CD4-positive, alpha-beta T cell treated with Interleukin-17A for 4 hours (primary cell): ENCODE data around the gene PTPN14.
"Not testable (repeated sequence)": the region's sequence is repeated elsewhere in the genome, so short reads cannot be mapped to it uniquely, and the experiment has no call there.

ENCODE experiments used
- DNase-seq: peaks from one replicate; pipeline ENCODE4 v3.0.0-alpha.2; 2020; ENCODE audit warnings: mixed read lengths

PTPN14 gene

DNA sequence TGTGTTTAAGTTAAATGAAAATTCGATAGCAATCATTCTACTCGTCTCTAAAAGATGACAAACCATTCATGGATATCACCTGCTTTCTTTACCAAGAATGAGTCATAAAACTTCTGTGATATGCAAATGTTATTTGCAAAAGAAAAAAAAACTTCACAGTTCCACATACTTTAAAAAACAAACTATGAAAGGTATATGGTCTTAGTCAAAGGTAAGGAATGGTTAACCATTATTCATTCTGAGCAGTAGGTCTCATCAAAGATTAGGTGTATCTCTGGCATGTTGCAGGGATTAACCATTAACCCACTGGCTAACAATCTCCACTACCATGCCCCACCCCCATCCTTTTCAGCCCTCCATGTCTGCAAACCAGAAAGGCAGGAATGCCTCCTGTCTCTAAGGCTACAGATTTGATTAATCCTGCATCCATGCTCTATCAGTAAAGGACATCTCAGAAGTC lies 44.4 kb downstream of the PTPN14 start:
- DNase-seq: no peak

DNA sequence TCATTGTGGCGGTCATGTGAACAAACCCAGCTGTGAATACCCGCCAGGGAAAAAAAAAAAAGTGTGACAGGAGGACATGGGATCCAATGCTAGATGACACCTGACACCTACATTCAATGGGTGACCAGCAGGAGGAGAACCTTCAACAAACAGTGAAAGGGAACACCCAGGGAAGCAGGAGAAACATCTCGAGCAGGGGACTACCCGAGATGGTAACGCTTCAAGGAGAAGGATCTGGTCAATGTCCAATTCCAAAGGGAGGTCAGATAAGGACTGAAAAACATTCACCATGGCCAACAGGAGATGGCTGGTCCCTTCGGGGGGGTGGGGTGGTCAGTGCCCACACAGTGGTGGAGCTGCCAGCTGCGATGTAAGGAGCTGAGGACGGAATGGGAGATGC lies 46.3 kb downstream of the PTPN14 start:
- DNase-seq: no peak

DNA sequence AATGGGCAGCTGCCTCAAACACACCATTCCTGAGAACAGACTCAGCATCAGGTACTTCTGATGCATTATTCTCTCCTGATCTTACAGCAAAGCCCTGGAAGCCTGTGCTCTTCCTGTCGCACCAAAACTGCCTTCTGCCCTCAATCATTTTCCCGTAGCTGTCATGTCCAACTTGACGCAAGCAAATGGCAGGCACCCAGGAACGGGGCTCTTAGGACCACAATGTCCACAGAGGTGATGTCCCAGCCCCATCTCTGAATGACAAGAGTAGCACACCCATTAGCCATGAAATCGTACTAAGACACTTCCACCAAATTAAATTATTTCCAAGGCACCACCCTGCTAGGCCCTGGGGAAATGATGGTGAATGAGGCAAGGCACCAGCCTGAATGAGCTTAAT lies 47.1 kb downstream of the PTPN14 start:
- DNase-seq: no peak

DNA sequence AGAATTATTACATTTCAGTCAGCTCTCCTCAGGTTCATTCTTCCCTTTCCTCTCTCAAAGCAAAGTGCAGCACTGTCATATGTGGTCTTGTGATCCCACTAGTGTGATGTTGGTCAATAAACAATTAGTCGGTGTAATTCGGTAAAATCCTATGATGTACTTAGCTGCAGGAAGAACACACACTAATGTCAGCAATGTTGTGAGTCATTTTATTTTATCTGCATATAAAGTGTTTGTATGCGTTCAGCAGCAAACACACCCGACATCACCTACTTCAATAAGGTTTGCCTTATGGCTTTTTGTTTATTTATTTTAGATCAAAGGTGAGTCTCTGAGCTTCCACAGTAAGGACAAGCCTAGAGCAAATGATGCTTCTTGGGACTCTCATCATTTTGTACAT lies 47.8 kb downstream of the PTPN14 start:
- DNase-seq: no peak

DNA sequence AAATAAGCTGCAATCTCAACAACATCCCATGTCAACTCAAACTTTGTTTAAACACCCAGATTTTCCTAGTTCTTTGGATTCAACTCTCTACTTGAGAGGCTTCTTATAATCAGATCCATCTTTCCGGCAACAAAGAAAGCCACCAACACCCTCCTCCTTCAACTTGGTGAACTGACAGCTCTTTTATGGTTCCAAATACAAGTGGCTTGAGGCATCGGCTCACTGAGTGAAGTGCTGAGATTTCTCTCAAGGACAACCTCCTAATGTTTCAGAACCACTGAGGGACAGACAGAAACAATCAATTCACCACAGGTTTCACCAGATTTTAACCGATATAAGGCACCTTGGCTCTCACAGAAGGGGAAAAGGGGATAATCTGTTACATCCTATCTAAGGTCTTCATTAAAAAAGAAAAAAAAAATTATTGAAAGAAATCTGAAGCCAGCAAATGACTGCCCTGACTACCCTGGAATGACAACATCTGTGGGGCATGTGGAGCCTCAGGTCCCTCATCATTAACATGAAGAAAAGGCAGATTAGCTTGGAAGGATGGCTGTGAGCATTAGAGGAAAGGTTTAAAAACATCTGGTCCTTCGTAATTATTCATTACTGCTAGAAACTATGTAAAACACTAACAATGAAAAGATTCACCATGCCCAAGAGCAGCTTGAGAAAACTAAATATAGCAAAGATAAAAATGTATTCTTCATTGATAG lies 50.9 kb downstream of the PTPN14 start:
- DNase-seq: no peak

DNA sequence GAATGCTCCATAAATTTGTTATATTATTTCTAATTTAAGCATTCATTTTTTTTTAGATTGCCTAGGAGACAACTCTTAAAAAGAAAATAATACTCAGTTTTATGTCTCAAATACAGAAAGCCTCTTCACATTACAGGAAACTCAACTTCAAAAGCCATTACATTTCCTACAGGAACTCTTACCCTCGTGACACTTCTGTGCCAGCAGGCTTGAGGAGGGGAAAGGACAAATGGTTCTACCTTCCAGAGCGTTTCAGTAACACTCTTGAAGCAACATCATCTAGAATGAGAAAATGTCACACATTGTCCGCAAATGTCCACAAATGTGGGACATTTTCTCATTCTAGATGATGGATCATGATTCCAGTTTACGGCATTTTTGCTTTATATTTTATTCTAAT lies 51.7 kb downstream of the PTPN14 start:
- no peak for DNase-seq

DNA sequence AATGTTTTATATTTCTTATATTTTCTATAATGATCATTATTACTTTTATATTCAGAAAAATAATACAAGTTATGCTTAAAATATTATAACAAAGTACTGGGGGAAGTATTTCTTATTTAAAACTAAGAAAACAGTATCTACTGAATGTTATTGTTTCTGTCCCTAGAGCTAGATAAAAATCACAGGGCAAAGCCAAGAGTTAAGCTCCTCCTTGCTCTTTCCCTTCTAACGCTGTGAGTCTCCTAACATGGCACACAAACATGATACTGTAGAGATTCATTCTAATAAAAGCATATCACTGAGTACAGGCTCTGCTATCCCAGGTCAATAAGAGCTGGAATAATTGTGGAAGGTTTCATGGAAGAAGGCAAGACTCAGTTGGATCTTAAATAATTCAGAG lies 53.4 kb downstream of the PTPN14 start:
- no peak for DNase-seq

DNA sequence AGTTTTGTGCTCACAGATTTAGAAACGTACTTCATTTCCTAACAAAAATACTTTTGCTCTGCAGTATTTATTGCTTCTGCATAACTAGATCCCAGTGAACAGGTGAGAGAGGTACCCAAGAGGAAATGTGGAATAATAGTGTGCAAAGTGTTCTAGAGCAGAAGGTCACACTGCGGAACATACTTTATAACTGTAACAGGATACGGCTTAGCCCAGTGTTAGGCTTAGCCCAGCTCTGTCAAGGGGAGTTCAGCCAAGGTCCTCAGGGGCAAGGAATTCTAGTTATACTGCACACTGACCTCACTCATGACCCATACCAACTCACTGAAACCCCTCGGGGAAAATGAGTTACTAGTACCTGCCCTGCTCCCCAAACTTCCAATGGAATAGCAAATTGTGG lies 55.3 kb downstream of the PTPN14 start:
- DNase-seq: no peak

DNA sequence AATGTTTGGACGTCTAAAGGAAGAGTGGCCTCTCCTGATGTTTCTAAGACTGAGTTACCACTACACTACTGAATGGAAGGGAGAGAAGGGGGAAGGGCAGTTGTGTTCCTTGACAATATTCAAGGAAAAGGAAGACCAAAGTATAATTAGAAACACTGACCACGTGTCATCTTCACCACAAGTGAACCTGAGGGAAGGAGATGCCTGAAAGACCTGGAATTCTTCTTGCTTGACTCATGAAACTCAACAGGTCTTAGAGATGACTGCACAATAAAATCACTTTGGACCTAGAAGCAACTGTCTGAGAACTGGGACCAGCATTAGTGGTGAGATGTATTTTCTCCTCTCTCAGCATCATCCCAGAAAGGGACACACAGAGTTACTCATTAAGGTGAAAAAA lies 56.7 kb downstream of the PTPN14 start:
- no peak for DNase-seq

DNA sequence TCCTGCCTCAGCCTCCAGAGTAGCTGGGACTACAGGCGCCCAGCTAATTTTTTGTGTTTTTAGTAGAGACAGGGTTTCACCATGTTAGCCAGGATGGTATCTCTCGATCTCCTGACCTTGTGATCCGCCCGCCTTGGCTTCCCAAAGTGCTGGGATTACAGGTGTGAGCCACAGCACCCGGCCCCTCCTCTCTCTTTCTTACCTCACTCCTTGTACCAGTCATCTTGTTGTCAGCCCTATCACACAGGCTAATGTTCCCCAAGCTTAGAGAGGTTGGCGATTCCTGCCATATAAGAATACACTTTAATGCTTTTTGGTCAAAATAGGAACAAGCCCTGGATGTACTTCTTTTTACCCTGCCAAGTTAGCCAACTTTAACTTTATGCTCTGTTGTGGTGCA lies 57.2 kb downstream of the PTPN14 start:
- DNase-seq: not testable (repeated sequence)

DNA sequence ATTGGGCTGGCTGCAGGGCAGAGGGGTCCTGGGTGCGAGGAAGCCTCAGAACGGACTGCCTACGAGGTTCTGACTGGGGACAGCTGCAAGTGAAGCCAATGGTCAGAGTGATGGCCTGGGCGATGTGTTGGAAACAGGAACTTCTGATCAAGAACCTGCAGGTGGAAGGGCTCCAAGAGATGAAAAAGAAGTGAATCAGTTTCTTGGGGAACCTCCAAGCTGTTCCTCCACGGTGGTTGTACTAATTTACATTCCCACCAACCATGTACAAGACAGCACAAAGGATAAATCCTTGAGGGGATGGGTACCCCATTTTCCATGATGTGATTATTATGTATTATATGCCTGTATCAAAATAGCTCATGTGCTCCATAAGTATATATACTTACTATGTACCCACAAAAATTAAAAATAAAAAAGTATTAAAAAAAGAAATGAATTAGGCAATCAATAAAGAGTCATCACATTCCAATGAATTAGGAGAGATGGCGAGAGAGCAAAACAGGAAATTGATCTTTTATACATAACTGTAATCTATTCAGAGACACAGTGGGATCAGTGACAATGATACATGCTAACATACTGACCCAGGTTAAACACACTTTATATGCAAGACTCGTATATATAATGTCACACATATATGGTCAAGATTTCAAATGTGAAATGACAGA lies 58.1 kb downstream of the PTPN14 start:
- no peak for DNase-seq

DNA sequence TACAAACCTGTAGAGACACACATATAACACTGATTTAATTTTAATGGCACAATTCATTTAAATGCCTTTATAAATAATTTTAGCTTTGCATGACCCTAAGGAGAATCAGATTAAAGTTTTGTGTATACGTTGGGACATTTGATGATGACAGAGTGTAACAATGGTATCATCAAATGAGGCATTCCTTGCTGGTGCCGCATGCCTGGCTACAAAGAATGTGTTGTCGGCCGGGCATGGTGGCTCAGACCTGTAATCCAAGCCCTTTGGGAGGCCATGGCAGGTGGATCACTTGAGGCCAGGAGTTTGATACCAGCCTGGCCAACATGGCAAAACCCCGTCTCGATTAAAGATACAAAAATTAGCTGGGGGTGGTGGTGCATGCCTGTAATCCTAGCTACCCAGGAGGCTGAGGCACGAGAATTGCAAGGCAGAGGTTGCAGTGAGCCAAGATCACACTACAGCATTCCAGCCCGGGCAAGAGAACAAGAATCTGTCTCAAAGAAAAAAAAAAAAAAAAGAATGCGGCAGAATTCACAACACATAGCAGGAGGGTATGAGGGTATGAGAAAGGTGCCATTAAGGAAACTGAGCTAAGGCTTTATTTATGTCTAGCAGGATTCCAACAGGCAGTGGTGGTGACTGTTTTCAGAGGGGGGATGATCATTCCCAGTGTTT lies 58.9 kb downstream of the PTPN14 start:
- no peak for DNase-seq

DNA sequence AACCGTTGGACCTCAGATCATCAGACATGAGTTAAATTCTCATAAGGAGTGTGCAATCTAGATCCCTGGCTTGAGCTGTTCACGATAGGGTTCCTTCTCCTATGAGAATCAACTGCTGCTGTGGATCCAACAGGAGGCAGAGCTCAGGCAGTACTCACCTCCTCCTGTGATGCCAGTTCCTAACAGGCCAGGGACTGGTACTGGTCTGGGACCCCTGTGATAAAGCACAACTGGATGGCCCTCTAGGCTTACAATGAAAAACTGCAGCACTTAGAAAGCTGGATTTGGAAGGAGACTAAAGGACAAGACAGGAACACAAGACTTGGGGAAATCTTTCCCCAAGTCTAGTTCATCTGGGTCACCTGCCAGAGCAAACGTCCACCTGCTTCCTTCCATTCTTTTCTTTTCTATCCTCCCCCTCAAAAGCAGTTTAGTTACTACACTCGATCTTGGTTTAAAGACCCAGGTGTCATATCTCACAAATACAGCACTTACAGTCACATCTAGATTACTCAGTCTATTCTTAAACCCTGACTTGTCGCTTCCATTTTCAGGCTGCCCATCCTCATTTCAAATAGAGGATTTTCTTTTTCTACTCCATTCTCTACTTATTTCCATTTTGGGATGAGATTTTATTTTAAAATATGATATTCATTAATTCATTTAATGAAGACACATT lies 59.8 kb downstream of the PTPN14 start:
- no peak for DNase-seq

DNA sequence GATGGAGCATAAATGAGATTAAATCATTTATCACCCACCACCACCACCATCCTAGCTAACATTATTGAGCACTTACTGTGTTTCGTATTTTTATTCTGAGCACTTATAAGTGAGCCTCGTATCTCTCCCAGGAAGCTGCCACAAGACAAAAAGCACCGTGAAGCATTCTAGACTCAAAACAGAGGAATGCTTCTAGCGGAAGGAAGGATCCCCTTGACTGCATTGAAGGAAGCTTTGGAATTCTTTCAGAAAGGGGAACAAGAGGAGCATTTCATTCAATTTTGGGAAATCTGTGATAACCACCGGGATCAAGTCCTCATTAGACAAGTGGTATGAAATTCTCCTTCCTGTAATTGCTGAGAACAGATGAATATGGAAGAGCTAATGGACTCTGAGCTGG lies 66.3 kb downstream of the PTPN14 start:
- no peak for DNase-seq

DNA sequence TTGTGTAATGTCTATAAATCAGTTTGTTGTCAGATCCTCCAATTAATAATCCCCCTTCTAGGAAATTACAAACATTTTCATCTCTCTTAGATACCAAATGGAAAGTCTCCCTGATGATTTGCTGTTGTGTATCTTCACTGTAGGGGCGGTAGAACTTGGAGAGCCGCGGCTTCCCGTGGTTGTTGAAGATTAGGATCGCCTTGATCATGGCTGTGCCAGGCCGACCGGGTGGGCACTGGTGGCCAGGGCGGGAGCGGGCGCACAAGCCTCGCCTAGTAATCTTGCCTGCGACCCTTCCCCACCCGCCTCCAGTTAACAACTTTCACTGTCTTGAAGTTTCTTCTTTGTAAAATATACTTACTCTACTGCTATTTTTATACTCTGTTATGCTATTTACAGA lies 68.2 kb downstream of the PTPN14 start:
- not testable (repeated sequence) for DNase-seq

DNA sequence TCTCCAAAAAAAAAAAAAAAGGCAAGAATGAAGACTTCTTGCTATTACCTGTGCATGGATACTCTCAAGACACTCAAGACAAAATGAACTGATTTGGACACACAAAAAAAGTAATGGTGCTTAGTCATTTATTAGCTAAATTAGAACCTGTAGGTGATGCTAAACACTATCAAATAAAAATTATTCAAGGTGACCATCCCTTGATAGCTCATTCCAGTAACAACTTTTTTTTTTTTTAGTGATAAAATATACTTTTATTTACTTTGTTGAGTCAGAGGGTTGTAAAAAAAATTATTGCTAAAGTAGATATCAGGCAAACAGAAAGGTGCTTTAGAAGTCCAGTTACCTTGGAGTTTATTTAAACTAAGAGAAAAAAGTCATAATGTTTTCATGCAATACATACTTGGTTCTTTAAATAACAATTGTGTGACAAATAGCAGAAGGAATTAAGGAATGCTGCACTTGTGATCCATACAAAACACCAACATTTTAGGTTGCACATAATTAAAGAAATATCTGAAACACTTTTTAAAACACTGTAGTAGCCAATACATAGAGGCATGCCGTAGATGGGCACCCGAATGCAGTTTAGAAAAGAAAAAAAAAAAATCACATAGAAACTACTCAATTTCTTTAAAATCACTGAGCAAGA lies 69.3 kb downstream of the PTPN14 start:
- DNase-seq: not testable (repeated sequence)

DNA sequence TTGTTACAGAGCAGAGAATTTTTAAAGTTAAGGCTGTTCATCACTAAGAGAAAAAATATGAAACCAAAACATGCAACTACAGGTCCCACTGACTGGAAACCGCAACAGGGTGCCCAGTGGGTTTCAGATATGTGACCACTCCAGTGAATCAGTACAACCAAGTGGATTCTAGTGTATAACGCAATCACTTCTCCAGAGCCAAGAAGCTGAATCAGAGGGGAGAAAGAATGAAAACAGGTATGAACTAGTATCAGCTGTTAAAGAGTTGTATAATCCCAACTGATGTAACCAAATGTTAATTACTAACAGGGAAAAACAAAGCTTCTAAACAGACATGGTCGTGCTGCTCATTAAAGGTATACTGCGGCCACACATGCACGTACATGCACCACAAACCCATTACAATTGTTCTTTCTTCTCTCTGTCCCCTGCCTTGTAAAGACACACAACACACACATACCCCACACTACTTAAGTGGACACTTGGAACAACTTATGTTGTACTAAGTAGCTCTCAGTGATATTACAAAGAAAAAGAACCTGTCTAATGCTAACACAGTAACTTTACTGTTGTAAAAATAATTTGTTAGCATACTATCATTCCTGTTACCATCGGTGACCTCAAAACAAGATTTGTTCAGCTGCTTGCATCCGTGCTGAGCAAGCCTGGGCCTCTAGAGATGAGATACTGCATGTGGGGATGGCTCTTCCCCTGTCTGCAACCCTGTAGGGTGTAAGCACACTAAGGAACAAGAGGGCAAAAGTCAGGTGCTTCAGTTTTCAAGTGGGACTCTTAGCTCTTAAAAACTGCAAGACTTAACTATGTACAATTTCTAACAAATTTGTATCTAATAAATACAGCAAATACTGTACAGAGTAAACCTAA lies 74.2 kb downstream of the PTPN14 start:
- DNase-seq: no peak

DNA sequence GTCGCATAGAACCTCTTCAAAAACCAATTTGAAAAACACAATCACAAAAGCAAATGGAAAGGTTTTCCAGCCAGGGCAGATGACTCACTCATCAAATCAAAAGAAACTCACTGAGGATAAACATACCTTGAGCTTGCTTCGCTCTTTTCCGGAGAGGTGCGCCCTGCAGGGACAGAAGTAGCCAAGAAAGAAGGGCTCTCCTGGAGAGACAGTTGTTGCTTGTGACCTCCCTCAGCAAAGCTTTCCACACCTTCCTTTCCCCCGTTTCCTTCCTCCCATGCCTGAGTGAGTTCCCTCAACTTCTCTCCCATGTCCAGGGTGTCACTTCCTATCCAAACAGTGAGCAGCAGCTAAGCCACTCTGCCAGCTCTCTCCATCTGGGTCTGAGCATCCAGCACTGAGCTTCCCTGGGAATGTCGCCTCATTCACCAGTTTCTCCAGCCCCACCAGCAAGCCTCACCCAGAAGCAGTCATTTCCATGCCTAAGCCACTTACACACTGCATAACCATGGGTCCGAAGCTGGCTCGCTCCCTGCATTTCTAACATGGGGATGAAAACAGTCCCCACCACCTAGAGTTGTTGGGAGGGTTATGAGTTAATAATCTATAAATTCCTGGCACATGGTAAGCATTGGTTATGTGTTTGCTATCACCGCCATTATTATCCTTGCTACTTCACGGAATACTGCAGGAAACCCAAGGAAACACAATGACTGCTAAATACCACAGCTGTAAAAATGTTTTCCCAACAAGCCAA lies 75.0 kb downstream of the PTPN14 start:
- no peak for DNase-seq

DNA sequence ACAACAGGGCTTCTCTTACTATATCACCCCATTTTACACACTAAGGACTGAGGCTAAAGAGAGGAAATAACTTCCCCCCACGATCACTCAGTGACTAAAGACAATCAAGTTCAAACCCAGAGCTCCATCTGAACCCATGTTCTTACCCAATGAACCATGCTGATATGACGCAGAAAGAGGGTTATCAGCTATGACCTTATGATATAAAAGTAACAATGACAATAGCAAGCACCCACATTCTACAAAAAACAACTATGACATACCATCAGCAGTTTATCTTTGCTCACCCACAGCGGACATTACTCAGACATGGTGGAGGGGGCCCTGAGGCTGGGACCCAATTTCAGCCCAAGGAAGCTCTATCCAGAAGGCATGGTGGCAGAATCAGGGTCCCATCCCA lies 75.7 kb downstream of the PTPN14 start:
- no peak for DNase-seq

DNA sequence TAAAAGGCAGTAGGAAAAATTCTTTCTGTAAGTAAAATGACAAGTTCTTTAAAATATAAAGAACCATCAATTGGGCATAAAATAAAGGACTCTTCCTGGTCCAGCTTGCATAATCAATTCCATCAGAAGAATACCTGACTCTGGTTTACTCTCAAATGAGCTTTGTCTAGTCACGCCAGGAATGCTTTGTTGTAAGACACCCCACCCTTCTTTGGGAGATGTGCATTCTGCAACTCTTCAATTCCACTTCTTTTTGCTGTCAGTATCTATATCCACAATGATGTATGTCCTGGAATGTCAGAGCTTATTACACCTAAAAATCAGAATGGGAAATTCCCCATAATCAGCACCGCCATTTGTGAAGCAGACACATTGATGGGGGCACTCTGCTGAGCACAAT lies 76.1 kb downstream of the PTPN14 start:
- DNase-seq: no peak

DNA sequence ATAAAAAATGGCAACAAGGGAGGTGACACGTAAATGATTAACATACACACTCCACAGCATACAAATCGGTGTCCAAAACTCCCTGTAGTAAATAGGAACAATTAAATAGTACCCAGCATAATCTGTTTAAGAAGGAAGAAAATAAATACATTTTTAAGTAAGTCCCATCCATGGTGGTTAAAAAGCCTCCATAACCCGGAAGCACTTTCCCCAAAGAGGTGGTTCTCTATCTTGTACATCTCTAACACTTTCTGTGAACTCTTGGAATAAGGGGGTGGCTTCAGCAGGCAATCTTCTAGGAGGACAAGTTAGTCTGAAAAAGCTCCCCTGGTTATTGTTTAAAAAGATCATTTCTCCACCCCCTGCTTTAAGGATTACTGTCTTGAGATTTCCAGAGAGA lies 76.9 kb downstream of the PTPN14 start:
- no peak for DNase-seq
